Ovary (tissue), 3 donors: ENCODE results near the gene RHOU.

ENCODE experiments used
- CTCF ChIP-seq, 3 donors: fragments of 450-650 bp in 2 of 3; fragments of 200-600 bp in 1 of 3; IDR thresholded peaks; one replicate each; pipeline versions ENCODE4 v1.5.1 to v1.8.0; 2016 to 2022; ENCODE audit warnings: antibody characterized with exemption in 3 of 3, mild to moderate bottlenecking in 1 of 3
- POLR2A ChIP-seq: fragments of 450-650 bp; IDR thresholded peaks from one replicate; pipeline ENCODE4 v1.6.1; 2017; ENCODE audit warnings: antibody characterized with exemption, mild to moderate bottlenecking, moderate library complexity
- donor health status: DM: no; HTN: no; CAD: no.

DNA sequence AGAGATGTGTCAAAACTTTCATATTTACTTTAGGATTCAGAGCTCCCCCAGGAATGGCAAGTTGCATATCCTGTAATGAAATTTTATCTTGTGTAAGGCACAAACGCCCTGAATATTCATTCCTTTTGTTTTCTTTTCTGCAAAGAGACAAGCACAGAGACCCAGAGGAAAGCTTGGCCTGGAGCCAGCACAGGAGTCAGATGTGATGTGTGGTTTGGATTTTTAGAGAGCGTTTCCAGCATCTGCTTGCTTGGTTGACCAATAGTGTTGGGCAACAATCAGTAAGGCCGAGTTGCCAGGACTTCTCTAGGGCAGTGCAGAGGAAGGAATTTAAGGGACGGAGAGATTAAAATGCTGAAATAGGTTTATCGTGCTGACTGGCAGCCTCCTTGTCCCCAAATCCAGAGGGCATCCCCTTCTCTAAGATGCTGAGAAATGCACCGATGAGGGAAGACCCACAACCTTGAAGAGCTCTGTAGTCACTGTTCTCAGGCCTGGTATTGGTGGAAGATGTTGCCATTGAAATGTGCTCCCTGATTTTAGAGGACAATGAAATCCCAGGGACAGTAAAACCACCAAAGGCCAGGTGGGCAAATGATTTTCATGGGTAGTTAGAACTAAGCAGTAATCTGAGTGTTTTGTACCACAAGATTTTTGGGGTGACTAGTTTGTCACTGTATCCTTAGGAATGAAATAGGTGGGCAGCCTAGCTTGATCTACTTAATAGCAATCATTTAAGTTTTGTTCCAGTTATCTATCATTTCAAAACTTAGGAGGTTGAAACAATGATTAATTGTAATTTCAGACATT is 37.9 kb upstream of the RHOU start:
- no peak for TF ChIP-seq CTCF (IDR thresholded peaks at IDR 0.05)
- no peak for TF ChIP-seq POLR2A
